Measurements from ENCODE around the gene LRRC34. TPM values are rescaled to one million over a fixed set of nuclear protein-coding genes. Genes with fewer than 3 reads are reported as not detected.

The LRRC34 gene
- total RNA-seq, 1 donor from 2014 or later: under 0.01 TPM

DNA sequence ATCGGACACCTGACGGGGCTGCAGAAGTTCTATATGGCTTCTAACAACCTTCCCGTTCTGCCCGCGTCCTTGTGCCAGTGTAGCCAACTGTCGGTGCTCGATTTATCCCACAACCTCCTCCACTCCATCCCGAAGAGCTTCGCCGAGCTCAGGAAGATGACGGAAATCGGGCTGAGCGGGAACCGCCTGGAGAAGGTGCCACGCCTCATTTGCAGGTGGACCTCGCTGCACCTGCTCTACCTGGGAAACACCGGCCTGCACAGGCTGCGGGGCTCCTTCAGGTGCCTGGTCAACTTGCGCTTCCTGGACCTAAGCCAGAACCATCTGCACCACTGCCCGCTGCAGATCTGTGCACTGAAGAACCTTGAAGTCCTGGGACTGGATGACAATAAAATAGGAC lies 9.8 kb upstream of the LRRC34 start:
- DNase-seq (ENCODE audit: low read depth) (no peak), FAIRE-seq (no peak)
- Histone ChIP-seq H3K4me3 (ENCODE audit: low read depth, low read length) (no peak overlapping the region), H3K27me3 (ENCODE audit: control insufficient read depth, insufficient read depth, low read length) (no peaks in the 10 kb centered on the region), H3K36me3 (ENCODE audit: control insufficient read depth, insufficient read depth, low read length) (no peaks in the 10 kb centered on the region)
- TF ChIP-seq, protein P1, sequence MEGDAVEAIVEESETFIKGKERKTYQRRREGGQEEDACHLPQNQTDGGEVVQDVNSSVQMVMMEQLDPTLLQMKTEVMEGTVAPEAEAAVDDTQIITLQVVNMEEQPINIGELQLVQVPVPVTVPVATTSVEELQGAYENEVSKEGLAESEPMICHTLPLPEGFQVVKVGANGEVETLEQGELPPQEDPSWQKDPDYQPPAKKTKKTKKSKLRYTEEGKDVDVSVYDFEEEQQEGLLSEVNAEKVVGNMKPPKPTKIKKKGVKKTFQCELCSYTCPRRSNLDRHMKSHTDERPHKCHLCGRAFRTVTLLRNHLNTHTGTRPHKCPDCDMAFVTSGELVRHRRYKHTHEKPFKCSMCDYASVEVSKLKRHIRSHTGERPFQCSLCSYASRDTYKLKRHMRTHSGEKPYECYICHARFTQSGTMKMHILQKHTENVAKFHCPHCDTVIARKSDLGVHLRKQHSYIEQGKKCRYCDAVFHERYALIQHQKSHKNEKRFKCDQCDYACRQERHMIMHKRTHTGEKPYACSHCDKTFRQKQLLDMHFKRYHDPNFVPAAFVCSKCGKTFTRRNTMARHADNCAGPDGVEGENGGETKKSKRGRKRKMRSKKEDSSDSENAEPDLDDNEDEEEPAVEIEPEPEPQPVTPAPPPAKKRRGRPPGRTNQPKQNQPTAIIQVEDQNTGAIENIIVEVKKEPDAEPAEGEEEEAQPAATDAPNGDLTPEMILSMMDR (IDR thresholded peaks at IDR 0.05; ENCODE audit: insufficient read depth, low read length, severe bottlenecking): no peak

DNA sequence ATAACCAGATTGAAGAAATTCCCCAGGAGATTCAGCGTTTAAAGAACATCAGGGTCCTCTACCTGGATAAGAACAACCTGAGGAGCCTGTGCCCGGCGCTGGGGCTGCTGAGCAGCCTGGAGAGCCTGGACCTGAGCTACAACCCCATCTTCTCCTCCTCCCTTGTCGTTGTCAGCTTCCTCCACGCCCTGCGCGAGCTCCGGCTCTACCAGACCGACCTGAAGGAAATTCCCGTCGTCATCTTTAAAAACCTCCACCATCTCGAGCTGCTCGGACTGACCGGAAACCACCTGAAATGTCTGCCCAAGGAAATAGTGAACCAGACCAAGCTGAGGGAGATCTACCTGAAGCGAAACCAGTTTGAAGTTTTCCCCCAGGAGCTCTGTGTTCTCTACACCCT lies 9.4 kb upstream of the LRRC34 start:
- H3K27me3 ChIP-seq (ENCODE audit: control insufficient read depth, insufficient read depth, low read length): no peaks in the 10 kb centered on the region
- H3K36me3 ChIP-seq (ENCODE audit: control insufficient read depth, insufficient read depth, low read length): no peaks in the 10 kb centered on the region
- TF ChIP-seq, protein P1 (IDR thresholded peaks at IDR 0.05; ENCODE audit: insufficient read depth, low read length, severe bottlenecking): no peak
- DNase-seq (ENCODE audit: low read depth) (no peak), FAIRE-seq (no peak)
- H3K4me3 ChIP-seq (ENCODE audit: low read depth, low read length): no peak overlapping the region

DNA sequence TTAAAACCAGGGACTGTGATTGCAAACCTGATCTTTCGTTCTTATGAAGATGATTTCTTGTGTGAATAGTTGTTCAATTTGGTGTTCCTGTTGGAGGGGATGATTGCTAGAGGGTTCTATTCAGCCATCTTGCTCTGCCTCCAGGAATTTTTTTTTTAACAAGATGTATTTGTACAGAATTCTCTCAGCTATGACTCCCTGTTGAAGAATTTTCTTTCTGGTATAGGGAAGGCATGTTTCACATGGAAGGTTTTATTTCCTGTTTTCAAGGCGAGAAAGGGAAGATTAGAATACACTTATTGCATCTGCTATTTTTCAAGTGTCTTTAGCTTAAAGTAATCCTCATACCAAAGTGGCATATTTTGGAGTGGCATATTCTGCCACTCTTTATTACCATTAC lies 5.6 kb upstream of the LRRC34 start:
- no peaks in the 10 kb centered on the region for H3K27me3 ChIP-seq (ENCODE audit: control insufficient read depth, insufficient read depth, low read length)
- DNase-seq (ENCODE audit: low read depth) (peak; percentile 27), FAIRE-seq (no peak)
- H3K4me3 ChIP-seq (ENCODE audit: low read depth, low read length): no peak overlapping the region
- H3K36me3 ChIP-seq (ENCODE audit: control insufficient read depth, insufficient read depth, low read length): no peaks in the 10 kb centered on the region
- TF ChIP-seq, protein P1 (IDR thresholded peaks at IDR 0.05; ENCODE audit: insufficient read depth, low read length, severe bottlenecking): no peak

DNA sequence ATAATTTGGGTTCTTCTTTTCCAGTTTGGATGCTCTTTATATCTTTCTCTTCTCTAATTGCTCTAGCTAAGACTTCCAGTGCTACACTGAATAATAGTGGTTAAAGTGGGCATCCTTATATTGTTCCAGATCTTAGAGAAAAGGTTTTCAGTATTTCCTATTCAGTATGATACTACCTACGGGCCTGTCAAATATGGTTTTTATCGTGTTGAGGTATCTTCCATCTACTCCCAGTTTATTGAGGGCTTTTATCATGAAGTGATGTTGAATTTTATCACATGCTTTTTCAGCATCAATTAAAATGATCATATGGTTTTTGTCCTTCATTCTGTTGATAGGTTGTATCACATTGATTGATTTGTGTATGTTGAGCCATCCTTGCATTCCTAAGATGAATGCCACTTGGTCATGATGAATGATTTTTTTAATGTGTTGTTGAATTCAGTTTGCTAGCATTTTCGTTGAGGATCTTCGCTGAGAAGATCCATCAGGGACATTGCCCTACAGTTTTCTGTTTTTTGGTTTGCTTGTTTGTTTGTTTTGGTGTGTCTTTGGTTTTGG lies 3.0 kb upstream of the LRRC34 start:
- H3K27me3 ChIP-seq (ENCODE audit: control insufficient read depth, insufficient read depth, low read length): no peaks in the 10 kb centered on the region
- no peaks in the 10 kb centered on the region for H3K36me3 ChIP-seq (ENCODE audit: control insufficient read depth, insufficient read depth, low read length)
- DNase-seq (ENCODE audit: low read depth): no peak
- TF ChIP-seq, protein P1 (IDR thresholded peaks at IDR 0.05; ENCODE audit: insufficient read depth, low read length, severe bottlenecking): no peak
- H3K4me3 ChIP-seq (ENCODE audit: low read depth, low read length): no peak overlapping the region
- no peak for FAIRE-seq

DNA sequence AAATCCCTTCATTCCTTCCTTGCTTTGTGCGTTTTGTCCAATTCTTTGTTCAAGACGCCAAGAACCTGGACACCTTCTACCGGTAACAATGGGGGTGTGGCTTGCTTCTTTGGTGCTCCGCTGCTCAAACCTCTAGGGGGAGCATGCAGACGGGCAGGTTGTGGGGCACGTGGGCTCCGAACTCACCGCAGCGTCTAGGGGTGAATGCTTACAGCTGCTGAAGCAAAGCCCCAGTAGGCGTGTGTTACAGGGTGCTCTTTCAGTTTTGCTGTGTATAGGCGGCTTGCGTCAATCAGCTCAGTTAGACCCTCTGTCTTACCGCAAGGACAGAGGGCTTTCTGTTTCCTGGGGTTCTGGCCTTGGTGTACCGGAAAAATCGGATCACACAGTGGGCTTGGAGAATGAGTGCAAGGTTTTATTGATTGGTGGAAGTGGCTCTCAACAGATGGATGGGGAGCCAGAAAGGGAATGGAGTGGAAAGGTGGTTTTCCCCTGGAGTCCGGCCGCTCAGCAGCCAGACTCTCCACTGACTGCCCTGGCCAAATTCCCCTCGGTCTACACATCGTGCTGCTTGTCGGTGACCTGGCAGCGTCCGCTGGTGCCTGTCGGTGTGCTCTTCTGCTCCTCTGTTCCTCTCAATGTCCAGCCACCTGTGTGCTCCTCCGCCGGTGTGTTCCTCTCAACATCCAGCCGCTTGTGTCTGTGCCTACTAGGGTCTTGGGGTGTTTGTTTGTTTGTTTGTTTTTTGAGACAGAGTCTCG lies 1.2 kb upstream of the LRRC34 start:
- TF ChIP-seq, protein P1 (IDR thresholded peaks at IDR 0.05; ENCODE audit: insufficient read depth, low read length, severe bottlenecking): peak; percentile 24

More for the DNA sequence above, 1.2 kb upstream of the LRRC34 start:
- Histone ChIP-seq H3K36me3 (ENCODE audit: control insufficient read depth, insufficient read depth, low read length) (no peaks in the 10 kb centered on the region), H3K27me3 (ENCODE audit: control insufficient read depth, insufficient read depth, low read length) (no peaks in the 10 kb centered on the region), H3K4me3 (ENCODE audit: low read depth, low read length) (no peak overlapping the region)
- DNase-seq (ENCODE audit: low read depth) (no peak), FAIRE-seq (no peak)

Data from bronchial epithelial cell (primary cell).